22Rv1 (cell line): ENCODE measurements around the gene IER2.

Experiments
- ZFX ChIP-seq: fragments of 450-650 bp; IDR thresholded peaks from 2 replicates; pipeline ENCODE4 v1.6.1; 2017; ENCODE audit warnings: antibody characterized with exemption, borderline replicate concordance
- TF ChIP-seq, protein P1 (sequence below): fragments of 450-650 bp; IDR thresholded peaks from 2 replicates; pipeline ENCODE4 v1.5.1; 2017; ENCODE audit warnings: mild to moderate bottlenecking

GRCh38 chr19:13132471-13133180 is 17.6 kb upstream of the IER2 start:
- TF ChIP-seq, protein P1, sequence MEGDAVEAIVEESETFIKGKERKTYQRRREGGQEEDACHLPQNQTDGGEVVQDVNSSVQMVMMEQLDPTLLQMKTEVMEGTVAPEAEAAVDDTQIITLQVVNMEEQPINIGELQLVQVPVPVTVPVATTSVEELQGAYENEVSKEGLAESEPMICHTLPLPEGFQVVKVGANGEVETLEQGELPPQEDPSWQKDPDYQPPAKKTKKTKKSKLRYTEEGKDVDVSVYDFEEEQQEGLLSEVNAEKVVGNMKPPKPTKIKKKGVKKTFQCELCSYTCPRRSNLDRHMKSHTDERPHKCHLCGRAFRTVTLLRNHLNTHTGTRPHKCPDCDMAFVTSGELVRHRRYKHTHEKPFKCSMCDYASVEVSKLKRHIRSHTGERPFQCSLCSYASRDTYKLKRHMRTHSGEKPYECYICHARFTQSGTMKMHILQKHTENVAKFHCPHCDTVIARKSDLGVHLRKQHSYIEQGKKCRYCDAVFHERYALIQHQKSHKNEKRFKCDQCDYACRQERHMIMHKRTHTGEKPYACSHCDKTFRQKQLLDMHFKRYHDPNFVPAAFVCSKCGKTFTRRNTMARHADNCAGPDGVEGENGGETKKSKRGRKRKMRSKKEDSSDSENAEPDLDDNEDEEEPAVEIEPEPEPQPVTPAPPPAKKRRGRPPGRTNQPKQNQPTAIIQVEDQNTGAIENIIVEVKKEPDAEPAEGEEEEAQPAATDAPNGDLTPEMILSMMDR: no peak
- no peak for TF ChIP-seq ZFX
